HG03095 (cell line): ENCODE measurements around the gene DARS1.
A peak's percentile ranks its signal among the peaks of the same experiment; 100 is the strongest.

ENCODE experiments used
- ATAC-seq: cut with Tn5 transposase; IDR thresholded peaks from one replicate; pipeline ENCODE4 v1.9.1; 2021; ENCODE audit warnings: moderate library complexity; ENCODE audit not compliant: unreplicated experiment

The DARS1 gene

DNA sequence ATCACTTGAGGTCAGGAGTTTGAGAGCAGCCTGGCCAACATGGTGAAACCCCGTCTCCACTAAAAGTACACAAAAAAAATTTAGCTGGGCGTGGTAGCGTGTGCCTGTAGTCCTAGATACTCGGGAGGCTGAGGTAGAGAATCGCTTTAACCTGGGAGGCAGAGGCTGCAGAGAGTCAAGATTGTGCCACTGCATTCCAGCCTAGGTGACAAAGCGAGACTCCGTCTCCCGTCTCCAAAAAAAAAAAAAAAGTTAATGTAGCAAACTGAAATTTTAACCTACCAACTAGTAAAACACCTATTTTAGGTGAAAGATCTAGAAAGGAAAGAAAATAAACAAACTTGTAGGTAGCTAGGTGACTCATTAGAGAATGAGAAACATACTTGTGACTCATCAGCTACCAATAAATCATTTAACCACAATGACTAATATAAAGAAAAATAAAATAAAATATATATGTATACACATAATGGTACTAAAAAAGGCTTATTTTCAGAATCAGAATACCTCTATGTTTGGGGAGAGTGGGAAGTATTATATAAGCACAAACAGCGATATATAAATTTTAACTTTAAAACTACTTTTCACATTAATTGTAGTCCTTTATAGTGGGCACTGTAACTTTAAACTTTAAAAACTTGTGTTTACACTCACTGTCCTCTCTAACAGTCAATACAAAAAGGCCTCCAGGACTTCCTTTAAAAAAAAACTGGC is 36.6 kb downstream of the DARS1 start:
- ATAC-seq = peak; percentile 64

DNA sequence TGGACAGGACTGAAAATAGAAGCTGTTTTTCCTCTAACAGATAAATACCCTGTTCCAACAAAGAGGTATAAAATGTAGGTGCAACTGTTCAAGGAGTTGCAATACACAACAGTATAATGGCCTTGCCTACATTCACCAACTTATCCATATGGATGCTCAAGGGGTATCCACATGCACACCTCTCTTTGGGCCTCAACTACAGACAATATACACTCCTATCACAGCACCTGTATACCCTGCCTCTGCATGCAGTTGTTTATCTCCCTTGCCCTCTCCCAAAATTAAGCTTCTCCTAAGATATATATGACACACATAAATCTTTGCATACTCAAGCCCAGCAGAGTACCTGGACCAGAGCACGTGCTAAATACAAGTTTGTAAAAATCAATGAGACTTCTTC is 37.3 kb downstream of the DARS1 start:
- no peak for ATAC-seq

DNA sequence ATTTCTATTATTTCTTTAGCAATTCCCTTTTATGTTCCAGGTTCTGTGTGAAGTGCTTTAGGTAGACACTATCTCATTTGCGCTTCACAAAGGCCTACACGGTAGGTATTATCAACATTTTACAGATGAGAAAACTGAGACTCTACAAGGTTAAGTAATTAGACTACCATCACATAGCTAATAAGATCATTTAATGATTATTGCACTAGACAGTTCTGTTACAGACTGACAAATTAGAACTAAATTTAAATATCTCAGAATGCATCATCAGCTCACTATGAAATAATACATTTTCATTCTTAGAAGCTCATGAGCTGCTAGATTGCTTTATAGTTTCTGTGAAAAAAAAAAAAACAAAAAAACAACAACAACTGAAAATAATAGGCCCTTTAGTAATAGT is 37.9 kb downstream of the DARS1 start:
- no peak for ATAC-seq

DNA sequence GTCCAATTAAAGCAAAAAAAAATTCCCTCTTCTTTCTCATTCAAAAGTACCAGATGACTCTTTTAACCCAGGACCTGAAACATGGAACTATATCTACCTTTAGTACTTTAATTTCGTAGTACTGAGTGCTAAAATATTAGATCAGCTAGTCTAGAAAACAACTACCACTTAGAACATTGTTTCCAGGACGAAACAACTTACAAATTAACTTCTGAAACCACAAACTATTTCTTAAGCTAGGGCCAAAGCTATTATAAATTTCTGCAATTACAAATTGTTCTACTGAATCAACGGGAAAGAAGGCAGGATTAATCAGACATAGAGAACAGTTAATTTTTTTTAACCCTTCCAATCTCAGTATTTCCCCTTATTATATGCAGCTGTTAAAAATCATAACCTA is 39.9 kb downstream of the DARS1 start:
- no peak for ATAC-seq

DNA sequence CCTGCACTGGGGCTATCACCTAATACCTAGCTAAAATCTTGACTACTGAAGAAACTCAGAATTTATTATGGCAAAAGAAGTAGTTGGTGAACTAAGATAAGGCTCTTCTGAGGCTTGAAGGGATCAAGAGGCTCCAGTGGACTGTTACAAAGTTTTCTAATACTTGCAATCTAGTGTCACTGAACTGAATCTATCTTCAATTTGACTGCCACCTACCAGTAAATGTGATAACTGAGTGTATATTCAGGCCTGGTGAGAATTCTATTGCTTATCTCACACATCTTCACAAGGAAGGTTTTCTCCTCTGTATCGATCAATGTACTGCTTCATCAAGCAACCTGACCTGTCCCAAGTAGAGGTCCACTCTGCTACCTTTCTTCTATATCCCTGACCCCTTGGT is 40.8 kb downstream of the DARS1 start:
- ATAC-seq = no peak

DNA sequence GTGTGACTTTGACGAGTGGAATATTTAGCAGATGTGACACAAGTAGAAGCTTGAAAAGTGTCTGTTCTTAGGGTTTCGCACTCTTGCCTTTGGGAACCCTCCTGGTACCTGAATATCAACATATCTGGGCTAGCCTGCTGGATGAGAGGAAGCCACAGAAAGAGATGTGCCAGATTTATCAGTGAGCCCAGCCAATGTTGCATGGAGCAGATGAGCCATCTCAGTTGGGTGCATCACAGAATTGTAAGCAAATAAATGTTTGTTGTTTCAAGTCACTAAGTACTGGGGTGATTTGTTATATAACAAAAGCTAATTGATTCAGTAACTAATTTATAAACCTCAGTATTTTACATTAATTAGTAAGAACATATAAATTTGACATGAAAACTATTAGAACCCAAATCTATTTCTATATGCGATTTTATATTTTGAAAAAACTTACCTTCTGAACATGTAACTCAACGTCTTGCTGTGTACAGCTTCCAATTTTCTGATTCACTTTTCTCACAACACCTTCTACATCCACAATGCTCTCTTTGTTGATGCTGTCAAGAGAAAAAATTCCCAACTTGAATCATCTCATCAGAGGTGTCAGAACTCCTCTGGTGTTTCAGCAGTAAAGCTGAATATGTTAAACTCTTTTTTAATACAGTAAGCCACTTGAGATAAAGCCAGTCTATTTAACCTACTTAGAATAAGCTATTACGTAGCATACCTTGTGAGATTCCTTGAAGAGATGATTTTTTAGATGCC is 42.3 kb downstream of the DARS1 start:
- no peak for ATAC-seq

DNA sequence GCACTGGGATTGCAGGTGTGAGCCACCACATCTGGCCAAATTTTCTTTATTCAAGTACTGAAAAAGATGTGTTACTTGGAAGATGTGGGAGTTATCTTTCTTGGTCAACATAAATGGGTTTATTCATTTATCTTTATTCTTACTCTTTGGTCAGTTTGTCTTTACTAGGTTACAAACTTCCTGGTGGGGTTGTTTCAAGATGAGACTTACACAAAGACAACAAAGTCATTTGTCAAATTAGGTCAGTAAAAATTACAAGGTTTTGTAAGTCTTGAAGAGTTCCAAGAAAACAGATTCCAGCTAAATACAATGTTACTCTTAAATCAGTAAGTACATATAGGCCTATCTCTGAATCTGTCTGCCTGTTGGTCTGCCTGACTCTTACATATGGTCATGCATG is 48.9 kb downstream of the DARS1 start:
- ATAC-seq = no peak

DNA sequence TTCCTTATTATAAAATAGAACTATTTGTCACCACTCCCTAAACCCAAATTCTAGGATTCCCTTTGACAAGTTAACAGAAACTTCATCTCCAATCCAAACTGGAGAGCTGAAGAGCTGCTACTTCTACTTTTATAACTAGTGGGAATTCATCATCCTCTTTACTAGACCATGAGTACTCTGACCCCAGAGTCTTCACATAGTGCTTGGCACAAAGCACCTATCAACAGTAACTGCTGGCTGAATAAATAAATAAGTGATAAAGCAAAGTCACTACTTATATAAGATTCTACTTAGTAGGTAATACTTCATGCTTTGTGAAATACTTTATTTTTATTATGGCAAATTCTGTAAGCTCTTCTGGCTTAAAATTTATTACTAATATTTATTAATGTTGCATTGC is 49.5 kb downstream of the DARS1 start:
- ATAC-seq = no peak

DNA sequence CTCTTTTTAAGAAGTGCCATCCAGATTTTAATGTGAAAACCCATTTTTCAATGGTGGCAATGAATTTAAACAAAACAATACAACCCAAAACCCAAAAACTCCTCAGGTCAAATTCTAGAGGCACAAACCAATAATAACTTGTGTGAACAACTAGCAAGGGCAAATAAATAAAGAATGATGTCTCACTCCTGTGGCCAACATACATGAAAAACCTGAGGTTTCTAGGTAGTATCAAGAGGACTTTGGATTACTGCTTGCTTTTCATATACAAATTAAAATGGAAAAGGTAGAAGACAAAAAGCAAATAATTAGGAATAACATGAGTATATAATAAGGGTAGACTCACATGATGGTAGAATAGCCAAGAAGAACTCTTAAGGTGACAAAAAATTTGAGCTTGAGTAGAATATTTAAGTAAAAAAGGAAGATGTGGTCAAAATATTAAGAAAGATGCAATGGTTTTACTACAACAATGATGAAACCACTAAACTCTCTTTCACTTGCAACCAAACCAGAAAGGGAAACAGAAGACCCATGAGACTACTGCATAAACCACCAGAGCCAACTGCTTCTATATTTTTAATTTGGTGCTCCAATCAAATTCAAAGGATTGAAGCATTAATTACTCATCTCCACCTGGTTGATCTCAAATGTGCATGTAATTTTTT is 53.5 kb downstream of the DARS1 start:
- ATAC-seq = peak; percentile 89

DNA sequence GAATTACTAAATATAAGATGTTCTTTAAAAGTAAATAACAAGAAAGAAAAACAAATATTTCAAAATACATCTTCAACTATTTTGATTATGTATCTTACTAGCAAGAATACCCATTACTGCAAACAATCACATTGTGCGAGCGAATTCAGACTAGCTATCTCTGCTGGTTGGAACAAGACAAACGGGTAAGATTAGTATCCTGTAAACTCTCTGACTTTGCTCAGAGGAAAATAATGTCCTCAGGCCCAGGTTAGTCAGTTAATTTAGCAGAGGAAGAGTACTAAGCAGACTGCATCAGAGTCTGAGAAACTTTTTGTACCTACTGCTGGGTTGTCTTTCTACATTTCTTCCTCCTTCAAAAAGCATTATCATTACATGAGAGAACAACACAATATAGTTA is 58.8 kb downstream of the DARS1 start:
- no peak for ATAC-seq

DNA sequence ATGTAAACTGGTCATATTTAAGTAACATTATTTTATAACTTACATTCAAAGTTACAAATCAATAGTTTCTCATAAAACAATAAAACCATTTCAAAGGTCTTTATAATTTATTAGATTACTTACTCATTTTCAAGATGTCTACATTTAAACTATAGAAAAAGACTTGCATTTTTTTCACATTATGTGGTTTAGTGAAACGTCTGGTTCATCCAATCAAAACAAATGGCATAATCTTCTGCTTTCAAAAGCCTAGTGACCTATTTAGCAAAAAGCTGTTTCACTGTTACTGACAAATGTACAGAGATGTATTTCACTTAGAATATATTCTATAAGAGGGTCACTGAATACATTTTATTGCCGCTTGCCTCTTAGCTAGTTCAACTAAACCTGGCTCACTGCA is 59.9 kb downstream of the DARS1 start:
- no peak for ATAC-seq

DNA sequence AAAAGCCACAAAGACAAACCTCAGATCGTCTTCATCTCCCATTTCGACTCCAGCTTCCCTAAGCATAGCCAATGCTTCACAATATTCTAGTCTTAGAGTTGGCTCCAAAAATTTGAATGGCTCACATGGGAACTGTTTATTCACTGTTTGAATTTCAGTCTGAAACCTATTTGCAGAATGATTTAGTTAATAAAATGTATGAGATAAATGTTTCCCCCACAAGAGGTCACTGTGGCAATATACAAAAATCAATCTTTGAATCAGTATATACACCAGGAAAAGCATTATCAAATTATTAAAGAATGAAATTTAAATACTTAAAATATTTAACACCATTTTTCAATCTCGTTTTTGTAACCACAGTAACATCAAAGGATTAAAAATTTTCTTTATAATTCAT is 69.2 kb downstream of the DARS1 start:
- no peak for ATAC-seq

DNA sequence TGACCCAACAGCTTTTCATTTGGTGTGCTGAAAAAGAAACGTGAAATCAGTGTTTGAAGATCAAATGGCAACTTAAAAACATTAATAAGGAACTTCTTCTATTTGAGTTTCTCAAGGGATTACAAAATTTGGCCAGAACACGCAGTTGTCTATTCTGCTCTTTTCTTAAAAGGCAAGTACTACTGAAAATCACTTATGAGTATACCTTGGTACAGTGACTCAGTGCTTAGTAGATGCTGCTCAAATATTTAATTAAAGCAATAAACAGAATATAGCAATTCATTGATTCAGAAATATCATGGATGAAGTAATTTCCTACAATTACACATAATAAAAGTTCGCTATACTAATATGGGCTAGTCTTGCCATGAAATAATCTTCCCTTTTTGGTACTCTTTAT is 70.9 kb downstream of the DARS1 start:
- ATAC-seq = no peak

DNA sequence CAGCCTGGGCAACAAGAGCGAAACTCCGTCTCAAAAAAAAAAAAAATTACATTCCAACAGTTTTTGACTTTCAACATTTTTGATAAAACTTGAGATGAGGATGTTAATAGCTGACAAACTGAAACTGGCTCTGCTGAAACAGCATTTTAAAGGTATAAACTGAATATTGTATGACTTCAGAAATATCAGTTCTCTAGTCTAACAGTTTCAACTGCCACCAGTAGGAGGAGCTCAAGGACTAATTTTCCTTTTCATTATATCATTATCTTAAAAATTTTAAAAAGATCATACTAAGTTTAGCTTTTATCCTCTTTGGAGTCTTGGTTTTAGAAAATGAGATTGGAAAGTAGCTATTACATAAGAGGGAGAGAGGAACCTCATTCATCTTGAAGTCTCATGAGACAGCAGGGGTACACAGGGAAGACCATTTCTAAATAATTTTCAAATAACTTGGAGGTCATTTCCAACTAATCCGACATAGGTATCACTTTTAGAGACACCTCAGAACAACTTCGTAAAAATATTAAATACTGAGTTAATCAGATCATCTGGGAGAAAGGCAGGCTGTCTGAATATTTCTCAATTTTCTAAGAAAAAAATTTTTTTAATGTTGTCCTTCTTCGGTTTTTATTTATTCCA is 71.6 kb downstream of the DARS1 start:
- ATAC-seq = no peak

DNA sequence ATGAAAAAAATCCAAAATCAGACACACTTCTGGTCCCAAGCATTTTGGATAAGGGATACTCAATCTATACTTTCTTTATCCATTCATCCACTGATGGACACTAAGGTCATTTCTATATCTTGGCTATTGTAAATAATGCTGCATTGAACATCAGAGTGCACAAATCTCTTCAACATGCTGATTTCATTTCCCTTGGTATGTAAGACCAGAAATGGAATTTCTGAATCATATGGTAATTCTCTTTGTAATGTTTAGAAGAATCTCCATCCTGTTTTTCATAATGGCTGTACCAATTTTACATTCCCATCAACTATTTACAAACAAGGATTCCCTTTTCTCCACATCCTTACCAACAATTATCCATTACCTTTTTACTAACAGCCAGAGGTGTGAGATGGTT is 75.5 kb downstream of the DARS1 start:
- ATAC-seq = no peak

DNA sequence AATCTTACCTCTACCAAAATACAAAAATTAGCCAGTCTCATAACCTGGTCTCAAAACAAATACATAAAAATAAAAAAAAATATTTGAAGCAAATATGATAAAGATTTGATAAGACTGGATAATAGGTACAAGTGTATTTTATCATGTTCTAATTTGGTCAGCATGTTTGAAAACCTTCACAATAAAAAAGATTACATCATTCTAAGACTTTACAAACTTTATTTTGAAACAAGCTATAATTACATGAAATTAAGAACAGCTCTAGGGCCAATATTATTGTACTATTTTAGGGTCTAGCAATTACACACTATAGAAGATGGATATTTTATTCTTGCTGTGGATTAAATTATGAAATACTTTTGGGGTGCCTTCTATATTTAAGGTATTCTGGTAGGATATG is 79.7 kb downstream of the DARS1 start:
- ATAC-seq = no peak

DNA sequence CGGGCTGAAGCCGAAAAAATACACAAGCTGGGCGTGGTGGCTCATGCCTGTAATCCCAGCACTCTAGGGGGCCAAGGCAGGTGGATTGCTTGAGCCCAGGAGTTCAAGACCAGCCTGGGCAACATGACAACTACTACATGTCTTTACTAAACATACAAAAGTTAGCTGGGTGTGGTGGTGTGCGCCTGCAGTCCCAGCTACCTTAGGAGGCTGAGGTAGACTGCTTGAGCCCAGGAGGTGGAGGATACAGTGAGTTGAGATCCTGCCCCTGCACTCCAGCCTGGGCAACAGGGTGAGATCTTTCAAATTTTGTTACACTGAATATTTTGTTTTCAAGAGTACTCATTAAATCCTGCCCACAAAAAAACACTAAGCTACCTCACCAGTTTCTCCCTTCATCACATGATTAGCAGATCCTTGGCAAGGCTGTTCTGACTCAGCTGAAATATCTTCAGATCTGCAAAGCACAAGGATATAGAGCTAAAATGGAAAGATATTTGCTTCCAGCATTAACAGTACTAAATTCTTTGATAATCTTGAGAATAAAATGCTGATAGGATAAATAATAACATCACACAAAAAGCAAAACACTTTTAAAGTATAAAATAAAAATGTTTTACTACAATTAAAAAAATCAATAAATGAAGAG is 81.0 kb downstream of the DARS1 start:
- ATAC-seq = no peak

DNA sequence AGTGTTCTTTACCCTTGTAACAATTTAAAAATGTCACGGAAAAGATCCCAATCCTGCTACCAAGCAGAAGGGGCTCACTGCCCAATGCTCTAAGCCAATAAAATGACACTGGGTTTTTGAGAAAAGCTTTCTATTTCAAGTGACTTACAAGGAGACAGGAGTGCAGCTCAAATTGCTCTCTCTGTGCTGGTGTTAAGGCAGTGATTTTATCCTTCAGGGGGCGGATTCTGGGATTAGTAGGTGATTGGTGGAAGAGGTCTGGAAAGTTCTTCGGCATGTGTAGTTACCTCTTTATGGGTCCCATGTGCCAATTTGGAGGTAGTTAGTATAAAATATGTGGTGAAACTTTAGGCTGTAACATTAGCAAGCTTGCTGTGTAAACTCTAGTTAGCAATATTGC is 81.8 kb downstream of the DARS1 start:
- no peak for ATAC-seq

DNA sequence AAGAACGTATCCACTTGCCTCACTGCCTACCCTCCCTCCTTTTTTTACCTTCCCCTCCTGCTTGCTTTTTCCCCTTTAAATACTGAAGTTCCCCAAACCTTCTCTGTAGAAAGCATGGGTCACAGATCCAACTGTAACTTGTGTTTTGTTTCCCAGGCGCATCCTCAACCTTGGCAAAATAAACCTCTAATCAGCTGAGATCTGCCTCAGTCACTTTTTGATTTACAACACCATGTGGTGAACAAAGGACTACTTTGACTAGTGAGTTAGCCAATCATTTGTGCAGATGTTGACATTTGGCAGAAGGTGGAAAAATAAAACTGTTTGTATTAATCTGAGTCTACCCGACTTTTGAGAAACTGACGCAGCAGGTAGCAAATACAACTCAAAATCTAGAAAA is 85.9 kb downstream of the DARS1 start:
- no peak for ATAC-seq

DNA sequence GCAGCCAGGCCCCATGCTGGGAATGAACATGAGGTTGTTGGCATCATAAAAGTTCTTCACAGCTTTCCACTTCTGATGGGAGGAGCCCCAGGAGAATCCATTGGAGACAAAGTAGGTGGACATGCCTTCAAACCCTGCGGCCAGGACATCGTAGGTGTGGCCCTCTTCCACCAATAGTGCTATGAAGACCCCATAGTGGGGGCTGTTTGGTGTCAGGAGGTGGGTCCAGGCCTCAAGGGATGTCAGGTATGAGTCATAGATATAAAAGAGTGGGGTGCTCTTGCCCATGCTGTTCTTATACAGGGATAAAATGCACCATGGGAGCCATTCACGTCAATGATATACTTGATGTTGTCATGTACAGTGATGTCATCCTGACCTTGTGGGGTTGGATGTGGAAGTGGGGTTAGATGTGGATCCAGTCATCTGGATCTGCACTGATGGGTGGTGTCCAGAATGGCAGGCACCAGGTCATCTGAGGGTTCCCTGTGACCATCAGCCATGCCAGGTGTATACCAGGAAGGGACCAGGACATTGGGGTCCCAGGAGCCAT is 87.1 kb downstream of the DARS1 start:
- no peak for ATAC-seq

DNA sequence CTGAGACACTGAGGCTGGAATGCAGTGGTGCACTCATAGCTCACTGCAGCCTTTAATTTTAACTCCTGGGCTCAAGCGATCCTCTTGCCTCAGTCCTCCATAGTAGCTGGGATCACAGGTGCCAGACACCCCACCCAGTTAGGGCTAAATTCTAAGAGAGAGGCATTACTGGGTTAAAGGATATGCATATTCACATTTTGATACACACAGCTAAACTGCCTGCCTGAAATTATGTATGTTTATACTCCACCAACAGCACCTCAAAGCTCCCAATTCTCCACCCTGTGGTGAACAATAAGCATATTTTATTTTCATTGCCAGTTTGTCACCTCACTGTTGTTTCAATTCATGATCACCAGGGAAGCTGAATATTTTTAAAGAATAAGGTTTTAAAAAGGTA is 90.5 kb downstream of the DARS1 start:
- ATAC-seq = no peak
